GM12878 (cell line): ENCODE measurements around the gene UBAP1. TPM values are rescaled to one million over a fixed set of nuclear protein-coding genes. Genes with fewer than 3 reads are reported as not detected.
"Not testable (repeated sequence)": the region's sequence is repeated elsewhere in the genome, so short reads cannot be mapped to it uniquely, and the experiment has no call there.

Experiments
- ATAC-seq: fragments of 200-7000 bp; cut with Tn5 transposase; 3 replicates; pipeline ENCODE4 v1.9.1; 2020; ENCODE audit warnings: mild to moderate bottlenecking, moderate library complexity
- BruUV-seq: library from RNA; stranded (reverse); fragments of 400-500 nt; replicated peaks from 2 replicates; lab custom pipeline; 2021; lab: Mats Ljungman, UMichigan
- CTCF ChIA-PET: fragments of 300-600 bp; sonication (Branson Sonifier 250); formaldehyde crosslinking; extraction: SDS; loops from one replicate; lab custom pipeline; 2021; ENCODE audit warnings: inconsistent platforms; lab: Yijun Ruan, JAX
- POLR2A ChIA-PET: fragments of 350-600 bp; formaldehyde crosslinking; extraction: SDS; loops from one replicate; lab custom pipeline; 2021; ENCODE audit warnings: inconsistent platforms; lab: Charles Lee
- RAD21 ChIA-PET: fragments of 300-600 bp; sonication (Branson Sonifier 250); formaldehyde crosslinking; loops from one replicate; lab custom pipeline; 2023; ENCODE audit warnings: antibody characterized with exemption; ENCODE audit not compliant: unreplicated experiment; lab: Charles Lee
- SMC1A ChIA-PET: fragments of 300-600 bp; sonication (Branson Sonifier 250); formaldehyde crosslinking; loops from one replicate; lab custom pipeline; 2023; ENCODE audit not compliant: unreplicated experiment, uncharacterized antibody; lab: Charles Lee
- DNase-seq: peaks from one replicate; pipeline ENCODE4 v3.0.0-alpha.2; 2011; ENCODE audit warnings: low read depth, low spot score
- FAIRE-seq: peaks from 3 replicates; lab custom pipeline; 2011; peaks lifted over from hg19 to GRCh38; lab: Jason Lieb, UNC
- H2AFZ ChIP-seq: 2 replicates; pipeline ENCODE4 v1.6.0; 2011; ENCODE audit warnings: low read depth, low read length, control low read depth; ENCODE audit not compliant: control insufficient read depth
- H3K27ac ChIP-seq: 2 replicates; pipeline ENCODE4 v1.5.1; 2011; ENCODE audit warnings: control low read depth; ENCODE audit not compliant: control insufficient read depth, insufficient read depth
- H3K27me3 ChIP-seq, 2 experiments: replicated peaks in 1 of 2; 2 replicates each; pipeline versions ENCODE4 v1.6.0 to v1.6.1; 2011; ENCODE audit warnings: low read length in 1 of 2; ENCODE audit not compliant: control insufficient read depth in 2 of 2, insufficient read depth in 2 of 2
- H3K36me3 ChIP-seq, 2 experiments: 2 replicates each; pipeline ENCODE4 v1.5.1; 2011; ENCODE audit warnings: low read length in 1 of 2; ENCODE audit not compliant: control insufficient read depth in 2 of 2, insufficient read depth in 2 of 2
- H3K4me1 ChIP-seq: 2 replicates; pipeline ENCODE4 v1.6.1; 2011; ENCODE audit warnings: mild to moderate bottlenecking, low read length, moderate library complexity, mixed read lengths; ENCODE audit not compliant: control insufficient read depth, insufficient read depth
- H3K4me2 ChIP-seq: 2 replicates; pipeline ENCODE4 v1.6.0; 2011; ENCODE audit warnings: control low read depth; ENCODE audit not compliant: control insufficient read depth, insufficient read depth
- H3K4me3 ChIP-seq: fragments of 200-600 bp; sonication (generic); 2 replicates; pipeline ENCODE4 v1.5.1; 2016
- H3K79me2 ChIP-seq: 2 replicates; pipeline ENCODE4 v1.6.0; 2011; ENCODE audit warnings: low read length; ENCODE audit not compliant: control insufficient read depth, insufficient read depth
- H3K9ac ChIP-seq: 2 replicates; pipeline ENCODE4 v1.8.0; 2011; ENCODE audit warnings: low read length, control low read depth, mixed read lengths; ENCODE audit not compliant: control insufficient read depth, insufficient read depth
- H3K9me3 ChIP-seq: replicated peaks from 3 replicates; pipeline ENCODE4 v1.5.1; 2011; ENCODE audit warnings: mild to moderate bottlenecking, low read length; ENCODE audit not compliant: control insufficient read depth, insufficient read depth
- H4K20me1 ChIP-seq: 2 replicates; pipeline ENCODE4 v1.6.0; 2011; ENCODE audit not compliant: control insufficient read depth, insufficient read depth
- CREB1 ChIP-seq: IDR thresholded peaks from 2 replicates; pipeline ENCODE4 v1.6.1; 2012; ENCODE audit warnings: low read depth, mild to moderate bottlenecking, inconsistent platforms
- HDGF ChIP-seq: fragments of 450-650 bp; IDR thresholded peaks from 2 replicates; pipeline ENCODE4 v1.6.1; 2016; ENCODE audit warnings: antibody characterized with exemption
- LARP7 ChIP-seq: fragments of 450-650 bp; IDR thresholded peaks from 2 replicates; pipeline ENCODE4 v1.6.1; 2017; ENCODE audit warnings: mild to moderate bottlenecking
- MTA3 ChIP-seq: IDR thresholded peaks from 2 replicates; pipeline ENCODE4 v1.6.1; 2012; ENCODE audit warnings: low read length, inconsistent platforms, borderline replicate concordance
- NBN ChIP-seq: fragments of 450-650 bp; IDR thresholded peaks from 2 replicates; pipeline ENCODE4 v1.6.1; 2016
- SMAD1 ChIP-seq: fragments of 450-650 bp; IDR thresholded peaks from 2 replicates; pipeline ENCODE4 v1.6.1; 2018; ENCODE audit warnings: mild to moderate bottlenecking, low read depth; ENCODE audit not compliant: partially characterized antibody
- STAT1 ChIP-seq: fragments of 450-650 bp; conservative IDR thresholded peaks from 2 replicates; pipeline ENCODE4 v1.6.1; 2014; ENCODE audit warnings: antibody characterized with exemption, mild to moderate bottlenecking
- STAT3 ChIP-seq: IDR thresholded peaks from 2 replicates; pipeline ENCODE4 v1.6.1; 2011; ENCODE audit warnings: low read depth, low read length, improper control_type of control experiment
- YBX1 ChIP-seq: fragments of 450-650 bp; IDR thresholded peaks from 2 replicates; pipeline ENCODE4 v1.6.1; 2016; ENCODE audit warnings: antibody characterized with exemption
- ZSCAN29 ChIP-seq: fragments of 450-650 bp; IDR thresholded peaks from 2 replicates; pipeline ENCODE4 v1.6.1; 2017; ENCODE audit warnings: mild to moderate bottlenecking, moderate library complexity
- WGBS: methylation state at CpG from one replicate; pipeline ENCODE4 v1.1.6; 2016; ENCODE audit warnings: low lambda C conversion rate; ENCODE audit not compliant: insufficient replicate concordance, insufficient coverage; ENCODE audit errors: missing lambda C conversion rate; 5-methylcytosine and 5-hydroxymethylcytosine counted together
- in situ Hi-C: fragments of 300-500 bp; cut with MboI; formaldehyde crosslinking; loops from 9 replicates; pipeline ENCODE4 v1.14.3; 2018; ENCODE audit warnings: mixed read lengths
- intact Hi-C: fragments of 100-400 bp; cut with micrococcal nuclease; formaldehyde crosslinking; loops from one replicate; pipeline ENCODE4 v1.14.2; 2022; ENCODE audit not compliant: unreplicated experiment
- polyA plus RNA-seq, 11 experiments: library from polyadenylated mRNA; depleted of rRNA in 4 of 11; unstranded in 6 of 11; stranded (reverse) in 5 of 11; fragments of >200 nt; fragmentation: Nextera tagmentation in 4 of 11; fragmentation: Illumina TruSeq in 1 of 11; extraction: Ambion mirVana in 4 of 11; extraction: Trizol in 1 of 11; gene quantifications; 1 replicate in 1 of 11; 2 replicates in 10 of 11; pipeline versions ENCODE4 v1.2.1 to v1.2.3, GENCODE V29; 2011 to 2016; ENCODE audit warnings: inconsistent platforms in 2 of 11, missing spikeins in 2 of 11, low read depth in 1 of 11
- total RNA-seq, 4 experiments: library from RNA; depleted of rRNA in 3 of 4; stranded (reverse); fragments of >200 nt in 3 of 4; fragmentation: Illumina TruSeq in 1 of 4; extraction: Trizol in 1 of 4; gene quantifications; 2 replicates each; pipeline versions ENCODE4 v1.2.1 to v1.2.3, GENCODE V29; 2013 to 2021
- TF ChIP-seq, protein P1 (sequence below): fragments of 450-650 bp; IDR thresholded peaks from 2 replicates; pipeline ENCODE4 v1.6.1; 2017; ENCODE audit warnings: mild to moderate bottlenecking, low read depth, inconsistent platforms; ENCODE audit not compliant: poor library complexity, severe bottlenecking
- TF ChIP-seq, protein P2 (sequence below): IDR thresholded peaks from 2 replicates; pipeline ENCODE4 v1.6.1; 2012; ENCODE audit warnings: low read length, inconsistent platforms
- TF ChIP-seq, protein P3 (sequence below): fragments of 150-350 bp; IDR thresholded peaks from 2 replicates; pipeline ENCODE4 v1.6.1; 2014; ENCODE audit warnings: mild to moderate bottlenecking, low read depth, low read length

Gene UBAP1
- total and polyA plus RNA-seq, 10 of the 15 experiments (the other 5 are each of a cell fraction or from before 2014, with no cell fraction given): 2.1 to 47.9 (median 27.2) TPM

DNA sequence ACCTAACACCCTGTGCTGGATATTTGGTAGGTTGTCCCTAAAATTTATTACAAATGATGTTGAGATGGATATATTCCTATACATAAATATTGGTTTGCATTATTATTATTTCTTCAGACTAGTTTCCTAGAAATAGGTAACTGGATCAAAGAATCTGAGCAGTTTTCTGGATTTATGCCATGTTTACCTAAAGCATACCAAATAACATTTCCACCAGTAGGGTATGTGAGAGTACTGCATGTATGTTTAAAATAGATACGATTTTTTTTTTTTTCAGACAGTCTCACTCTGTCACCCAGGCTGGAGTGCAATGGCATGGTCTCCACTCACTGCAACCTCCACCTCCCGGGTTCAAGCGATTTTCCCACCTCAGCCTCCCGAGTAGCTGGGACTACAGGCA lies 68.9 kb downstream of the UBAP1 start:
- BruUV-seq, H3K4me1 ChIP-seq, H3K9me3 ChIP-seq, FAIRE-seq, DNase-seq, RAD21 ChIA-PET, ATAC-seq, SMC1A ChIA-PET, in situ Hi-C loops, POLR2A ChIA-PET, H3K4me3 ChIP-seq, intact Hi-C loops, H4K20me1 ChIP-seq, H3K79me2 ChIP-seq, H3K27ac ChIP-seq, CTCF ChIA-PET, H3K9ac ChIP-seq, H2AFZ ChIP-seq, H3K27me3 ChIP-seq, H3K4me2 ChIP-seq: not testable (repeated sequence)
- WGBS: 75% methylated on average over 4 of the region's 4 CpGs
- H3K36me3 ChIP-seq: peaks cover 19 to 31% of the 10 kb centered on the region in 2 experiments

DNA sequence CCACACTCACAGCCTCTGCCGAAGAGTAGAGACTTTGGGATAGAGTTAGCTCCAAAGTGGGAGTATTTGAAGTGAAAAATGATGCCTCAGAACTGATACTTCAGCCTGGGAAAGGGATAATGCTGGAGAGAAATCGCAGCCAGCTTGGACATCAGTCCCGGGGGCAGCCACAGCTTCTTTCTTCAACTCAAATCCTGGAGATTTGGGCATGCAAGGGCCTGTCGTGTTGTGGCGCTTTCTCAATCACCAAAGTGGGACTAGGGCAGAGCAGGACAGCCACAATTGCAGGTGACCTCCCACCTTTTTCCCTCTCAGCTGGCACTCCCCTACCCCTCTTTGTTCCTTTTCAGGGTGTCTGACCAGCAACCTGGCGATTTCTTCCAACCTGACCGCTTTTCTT lies 70.4 kb downstream of the UBAP1 start:
- SMC1A ChIA-PET: interaction anchor here (1.5 kb wide), 1 partner anchor 17 kb away, joined by 3 read pairs; no protein-coding TSS in a partner anchor
- DNase-seq (no peak), FAIRE-seq (no peak), ATAC-seq (no peak)
- H3K79me2 ChIP-seq: no peaks in the 10 kb centered on the region
- no peak overlapping the region for H3K4me3 ChIP-seq
- RAD21 ChIA-PET: interaction anchor here (1.0 kb wide), 1 partner anchor 71 kb away, joined by 3 read pairs; the partner anchor contains the start of gene UBAP1
- H3K4me2 ChIP-seq: no peak overlapping the region
- BruUV-seq: no TSS peak
- H3K27ac ChIP-seq: no peak overlapping the region
- WGBS: 87% methylated on average over 7 of the region's 7 CpGs
- no peaks in the 10 kb centered on the region for H3K4me1 ChIP-seq
- CTCF ChIA-PET: interaction anchor here (0.6 to 1.9 kb wide), 2 partner anchors 70 to 129 kb away, joined by 3 to 6 read pairs; partner anchors contain the start of gene UBAP1
- POLR2A ChIA-PET: interaction anchor here (0.6 kb wide), 1 partner anchor 150 kb away, joined by 4 read pairs; no protein-coding TSS in a partner anchor
- intact Hi-C loops (no loop called here), in situ Hi-C loops (no loop called here)
- peaks cover 21 to 34% of the 10 kb centered on the region in 2 experiments for H3K36me3 ChIP-seq
- no peaks in the 10 kb centered on the region for H4K20me1 ChIP-seq
- H3K27me3 ChIP-seq: no peaks in the 10 kb centered on the region
- H2AFZ ChIP-seq: no peak overlapping the region
- H3K9ac ChIP-seq: no peak overlapping the region
- H3K9me3 ChIP-seq: no peaks in the 10 kb centered on the region
- TF ChIP-seq, protein P1, sequence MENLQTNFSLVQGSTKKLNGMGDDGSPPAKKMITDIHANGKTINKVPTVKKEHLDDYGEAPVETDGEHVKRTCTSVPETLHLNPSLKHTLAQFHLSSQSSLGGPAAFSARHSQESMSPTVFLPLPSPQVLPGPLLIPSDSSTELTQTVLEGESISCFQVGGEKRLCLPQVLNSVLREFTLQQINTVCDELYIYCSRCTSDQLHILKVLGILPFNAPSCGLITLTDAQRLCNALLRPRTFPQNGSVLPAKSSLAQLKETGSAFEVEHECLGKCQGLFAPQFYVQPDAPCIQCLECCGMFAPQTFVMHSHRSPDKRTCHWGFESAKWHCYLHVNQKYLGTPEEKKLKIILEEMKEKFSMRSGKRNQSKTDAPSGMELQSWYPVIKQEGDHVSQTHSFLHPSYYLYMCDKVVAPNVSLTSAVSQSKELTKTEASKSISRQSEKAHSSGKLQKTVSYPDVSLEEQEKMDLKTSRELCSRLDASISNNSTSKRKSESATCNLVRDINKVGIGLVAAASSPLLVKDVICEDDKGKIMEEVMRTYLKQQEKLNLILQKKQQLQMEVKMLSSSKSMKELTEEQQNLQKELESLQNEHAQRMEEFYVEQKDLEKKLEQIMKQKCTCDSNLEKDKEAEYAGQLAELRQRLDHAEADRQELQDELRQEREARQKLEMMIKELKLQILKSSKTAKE: no peak
- TF ChIP-seq, protein P2, sequence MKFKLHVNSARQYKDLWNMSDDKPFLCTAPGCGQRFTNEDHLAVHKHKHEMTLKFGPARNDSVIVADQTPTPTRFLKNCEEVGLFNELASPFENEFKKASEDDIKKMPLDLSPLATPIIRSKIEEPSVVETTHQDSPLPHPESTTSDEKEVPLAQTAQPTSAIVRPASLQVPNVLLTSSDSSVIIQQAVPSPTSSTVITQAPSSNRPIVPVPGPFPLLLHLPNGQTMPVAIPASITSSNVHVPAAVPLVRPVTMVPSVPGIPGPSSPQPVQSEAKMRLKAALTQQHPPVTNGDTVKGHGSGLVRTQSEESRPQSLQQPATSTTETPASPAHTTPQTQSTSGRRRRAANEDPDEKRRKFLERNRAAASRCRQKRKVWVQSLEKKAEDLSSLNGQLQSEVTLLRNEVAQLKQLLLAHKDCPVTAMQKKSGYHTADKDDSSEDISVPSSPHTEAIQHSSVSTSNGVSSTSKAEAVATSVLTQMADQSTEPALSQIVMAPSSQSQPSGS: no peak
- TF ChIP-seq NBN (no peak), MTA3 (no peak), ZSCAN29 (no peak), STAT1 (no peak), YBX1 (no peak), SMAD1 (no peak), LARP7 (no peak), CREB1 (no peak), HDGF (no peak), STAT3 (no peak)
- TF ChIP-seq, protein P3, sequence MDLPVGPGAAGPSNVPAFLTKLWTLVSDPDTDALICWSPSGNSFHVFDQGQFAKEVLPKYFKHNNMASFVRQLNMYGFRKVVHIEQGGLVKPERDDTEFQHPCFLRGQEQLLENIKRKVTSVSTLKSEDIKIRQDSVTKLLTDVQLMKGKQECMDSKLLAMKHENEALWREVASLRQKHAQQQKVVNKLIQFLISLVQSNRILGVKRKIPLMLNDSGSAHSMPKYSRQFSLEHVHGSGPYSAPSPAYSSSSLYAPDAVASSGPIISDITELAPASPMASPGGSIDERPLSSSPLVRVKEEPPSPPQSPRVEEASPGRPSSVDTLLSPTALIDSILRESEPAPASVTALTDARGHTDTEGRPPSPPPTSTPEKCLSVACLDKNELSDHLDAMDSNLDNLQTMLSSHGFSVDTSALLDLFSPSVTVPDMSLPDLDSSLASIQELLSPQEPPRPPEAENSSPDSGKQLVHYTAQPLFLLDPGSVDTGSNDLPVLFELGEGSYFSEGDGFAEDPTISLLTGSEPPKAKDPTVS: no peak
